ENCODE measurements around the gene CDC42EP3. TPM values are rescaled to one million over a fixed set of nuclear protein-coding genes. Genes with fewer than 3 reads are reported as not detected.

CDC42EP3 gene
- total RNA-seq, 1 experiment from 2014 or later: 29.4 TPM

DNA sequence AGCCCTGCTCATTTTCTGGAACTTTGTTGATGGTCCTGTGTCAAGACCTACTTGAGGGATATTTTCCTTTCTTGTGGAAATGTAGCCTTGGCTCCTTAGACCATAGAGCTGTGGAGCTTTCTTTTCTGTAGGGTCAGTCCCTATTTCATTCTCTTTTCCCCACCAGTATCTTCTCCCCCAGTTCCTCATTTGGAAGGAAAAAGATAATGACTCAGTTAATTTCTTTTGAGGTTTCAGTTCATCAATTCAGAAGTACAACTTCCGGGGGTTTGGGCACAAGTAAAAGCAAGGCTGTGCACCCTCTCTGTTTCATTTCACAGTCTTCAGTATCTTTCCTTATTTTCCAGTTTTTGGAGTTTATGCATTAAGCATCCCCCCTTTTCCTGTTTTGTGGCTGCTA lies 70.7 kb downstream of the CDC42EP3 start:
- H3K36me3 Mint-ChIP-seq (ENCODE audit: insufficient read depth, unreplicated experiment): no peaks in the 10 kb centered on the region
- no peak overlapping the region for H3K4me3 Mint-ChIP-seq (ENCODE audit: low read depth, unreplicated experiment)
- CTCF ChIA-PET: no interaction called here
- no TSS peak for BruUV-seq (replicated peaks)
- no peak for TF ChIP-seq CTCF (IDR thresholded peaks at IDR 0.05; ENCODE audit: unreplicated experiment)
- H3K27me3 Mint-ChIP-seq (ENCODE audit: unreplicated experiment): no peaks in the 10 kb centered on the region
- no peaks in the 10 kb centered on the region for H3K4me1 Mint-ChIP-seq (ENCODE audit: low read depth, unreplicated experiment)
- no peak overlapping the region for H3K27ac Mint-ChIP-seq (ENCODE audit: unreplicated experiment)
- DNase-seq: no peak
- intact Hi-C loops (cut with micrococcal nuclease; ENCODE audit: unreplicated experiment): no loop called here
- peaks cover 2% of the 10 kb centered on the region for H3K9me3 Mint-ChIP-seq (ENCODE audit: low read depth, unreplicated experiment)

GRCh38 chr2:37599688-37600525 lies 71.5 kb downstream of the CDC42EP3 start:
- Mint-ChIP-seq H3K27me3 (ENCODE audit: unreplicated experiment) (no peaks in the 10 kb centered on the region), H3K36me3 (ENCODE audit: insufficient read depth, unreplicated experiment) (no peaks in the 10 kb centered on the region), H3K4me1 (ENCODE audit: low read depth, unreplicated experiment) (no peaks in the 10 kb centered on the region), H3K4me3 (ENCODE audit: low read depth, unreplicated experiment) (no peak overlapping the region), H3K9me3 (ENCODE audit: low read depth, unreplicated experiment) (peaks cover 2% of the 10 kb centered on the region), H3K27ac (ENCODE audit: unreplicated experiment) (no peak overlapping the region)
- BruUV-seq (replicated peaks): no TSS peak
- intact Hi-C loops (cut with micrococcal nuclease; ENCODE audit: unreplicated experiment): no loop called here
- DNase-seq: no peak
- no peak for TF ChIP-seq CTCF (IDR thresholded peaks at IDR 0.05; ENCODE audit: unreplicated experiment)
- CTCF ChIA-PET: no interaction called here

- TF ChIP-seq CTCF (IDR thresholded peaks at IDR 0.05; ENCODE audit: unreplicated experiment): no peak
- peaks cover 2% of the 10 kb centered on the region for H3K36me3 Mint-ChIP-seq (ENCODE audit: insufficient read depth, unreplicated experiment)
- no peak overlapping the region for H3K27ac Mint-ChIP-seq (ENCODE audit: unreplicated experiment)
- H3K27me3 Mint-ChIP-seq (ENCODE audit: unreplicated experiment): no peaks in the 10 kb centered on the region
- no peak overlapping the region for H3K4me3 Mint-ChIP-seq (ENCODE audit: low read depth, unreplicated experiment)
- H3K9me3 Mint-ChIP-seq (ENCODE audit: low read depth, unreplicated experiment): peaks cover 3% of the 10 kb centered on the region
- CTCF ChIA-PET: no interaction called here
- intact Hi-C loops (cut with micrococcal nuclease; ENCODE audit: unreplicated experiment): no loop called here
- no peak for DNase-seq
- BruUV-seq (replicated peaks): no TSS peak
- peaks cover 25% of the 10 kb centered on the region for H3K4me1 Mint-ChIP-seq (ENCODE audit: low read depth, unreplicated experiment)
Measured at GRCh38 chr2:37593694-37594093, 77.7 kb downstream of the CDC42EP3 start.

GRCh38 chr2:37593024-37593423 lies 78.4 kb downstream of the CDC42EP3 start:
- Mint-ChIP-seq H3K36me3 (ENCODE audit: insufficient read depth, unreplicated experiment) (peaks cover 7% of the 10 kb centered on the region), H3K27ac (ENCODE audit: unreplicated experiment) (no peak overlapping the region), H3K9me3 (ENCODE audit: low read depth, unreplicated experiment) (peaks cover 3% of the 10 kb centered on the region), H3K4me3 (ENCODE audit: low read depth, unreplicated experiment) (no peak overlapping the region), H3K27me3 (ENCODE audit: unreplicated experiment) (no peaks in the 10 kb centered on the region), H3K4me1 (ENCODE audit: low read depth, unreplicated experiment) (peaks cover 32% of the 10 kb centered on the region)
- CTCF ChIA-PET: interaction anchor here (0.6 kb wide), 1 partner anchor 587 kb away, joined by 3 read pairs; no protein-coding TSS in a partner anchor
- DNase-seq: no peak
- no TSS peak for BruUV-seq (replicated peaks)
- intact Hi-C loops (cut with micrococcal nuclease; ENCODE audit: unreplicated experiment): no loop called here
- no peak for TF ChIP-seq CTCF (IDR thresholded peaks at IDR 0.05; ENCODE audit: unreplicated experiment)

Measured in Calu3 (cell line).